Activated T-helper 1 cell treated with anti-CD3 and anti-CD28 coated beads, Interleukin-2, amount 50 U/mL, for 16 hours (primary cell): Measurements from ENCODE around the gene ABCA4.

Experiments
- DNase-seq, 2 donors: peaks; one replicate each; pipeline ENCODE4 v3.0.0-alpha.2; 2020; ENCODE audit warnings: low read depth in 1 of 2, low spot score in 1 of 2

The ABCA4 gene

GRCh38 chr1:94104776-94105580 lies 16.0 kb downstream of the ABCA4 start:
- no peak for DNase-seq

- no peak for DNase-seq
These were observed 16.7 kb downstream of the ABCA4 start for GRCh38 chr1:94104127-94104684.

DNA sequence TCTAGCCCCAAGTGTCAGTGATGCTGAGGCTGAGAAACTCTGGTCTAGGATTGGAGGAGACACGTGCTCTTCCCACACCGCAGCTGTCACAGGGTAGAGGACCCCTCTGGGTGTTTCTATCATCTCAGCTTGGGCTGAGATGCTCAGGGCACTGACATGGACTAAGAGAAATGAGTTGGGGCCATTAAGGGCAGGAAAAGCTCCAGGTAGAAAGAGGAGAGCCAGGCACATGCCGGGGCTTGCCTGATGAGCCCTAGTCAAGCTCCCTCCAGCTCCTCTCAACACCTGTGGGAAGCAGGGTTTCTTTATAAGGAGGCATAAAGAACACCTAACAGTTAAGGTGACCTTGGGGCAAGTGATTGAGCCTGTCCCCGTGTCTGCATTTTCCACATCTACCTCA lies 17.3 kb downstream of the ABCA4 start:
- DNase-seq = no peak

DNA sequence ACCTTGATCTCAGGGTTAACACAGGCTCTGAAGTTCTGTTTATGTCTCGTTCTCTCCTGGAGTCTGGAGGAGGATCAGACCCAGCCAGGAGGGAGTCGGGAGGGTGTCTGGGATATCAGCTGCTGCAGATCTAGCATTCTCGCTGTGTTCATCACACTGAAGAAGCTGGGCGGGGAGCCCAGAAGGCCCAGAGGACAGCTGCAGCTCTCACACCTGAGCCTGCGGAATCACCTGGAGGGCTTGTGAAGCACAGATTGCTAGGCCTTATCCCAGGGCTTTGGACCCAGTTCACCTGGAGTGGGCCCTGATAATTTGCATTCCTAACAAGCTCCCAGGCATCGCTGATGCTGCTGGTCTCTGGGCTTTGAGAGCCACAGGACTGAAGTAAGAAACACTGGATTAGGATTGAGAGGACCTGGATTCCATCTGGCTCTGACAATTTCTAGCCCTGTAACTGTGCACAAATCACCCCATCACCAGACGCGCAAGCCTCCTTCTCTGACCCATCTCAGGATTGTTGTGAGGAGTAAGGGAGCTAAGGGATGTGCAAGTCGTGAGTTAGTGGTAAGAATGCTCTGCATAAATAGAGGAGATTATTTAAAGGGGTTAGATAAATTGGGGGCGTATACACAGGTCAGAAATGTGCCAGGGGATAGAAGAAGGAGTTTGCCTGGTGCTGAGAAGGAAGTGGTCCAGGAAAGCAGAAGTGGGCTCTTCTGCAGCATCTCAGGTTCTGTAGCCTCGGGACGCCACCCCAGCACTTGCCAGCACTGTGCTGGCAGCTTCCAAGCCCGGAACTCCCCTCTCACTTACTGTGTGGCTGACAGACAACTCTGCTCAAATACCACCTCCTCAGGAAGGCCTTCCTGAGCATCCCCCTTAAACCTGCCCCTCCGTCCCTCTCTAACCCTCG lies 19.1 kb downstream of the ABCA4 start:
- no peak for DNase-seq

GRCh38 chr1:94100785-94101612 lies 19.9 kb downstream of the ABCA4 start:
- DNase-seq = no peak

GRCh38 chr1:94100129-94100784 lies 20.7 kb downstream of the ABCA4 start:
- no peak for DNase-seq

- DNase-seq = no peak
These were observed 21.6 kb downstream of the ABCA4 start for GRCh38 chr1:94099303-94099702.

GRCh38 chr1:94098585-94099111 lies 22.3 kb downstream of the ABCA4 start:
- DNase-seq = no peak

DNA sequence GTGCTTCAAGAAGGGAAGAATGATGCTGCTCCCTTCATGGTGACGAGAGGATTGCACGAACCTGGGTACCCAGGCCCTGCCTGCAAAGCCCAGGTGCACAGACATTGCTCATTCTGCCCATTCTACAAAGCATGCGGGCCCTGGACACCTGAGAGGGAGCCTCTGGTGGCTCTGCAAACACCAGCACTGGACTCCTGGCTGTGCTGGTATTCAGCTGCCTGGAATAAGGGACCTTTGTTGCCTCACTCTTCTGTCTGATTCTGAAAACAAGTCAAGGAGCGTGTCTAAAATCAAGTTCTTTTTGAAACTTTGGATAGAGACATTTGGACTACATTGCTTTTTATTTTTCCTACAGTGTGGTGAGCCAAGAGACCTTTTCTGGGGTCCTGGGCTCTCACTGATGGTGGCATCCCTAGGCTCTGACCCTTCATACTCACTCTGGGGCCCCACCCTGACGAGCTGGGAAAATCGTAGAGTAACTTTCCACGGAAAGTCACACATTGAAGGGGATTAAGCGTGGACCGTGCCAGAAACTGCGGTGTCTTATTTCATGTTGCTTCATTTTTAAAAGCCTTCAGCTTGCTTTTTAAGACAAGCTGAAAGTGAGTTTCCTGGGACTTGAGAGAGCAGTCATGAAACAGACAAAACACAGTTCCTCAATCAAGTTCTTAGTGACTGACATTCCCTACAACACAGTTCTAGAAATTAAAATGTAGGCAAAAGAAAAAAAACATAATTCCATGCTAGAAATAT lies 24.0 kb downstream of the ABCA4 start:
- no peak for DNase-seq

- DNase-seq = no peak
These were observed 25.0 kb downstream of the ABCA4 start for GRCh38 chr1:94095744-94096469.

DNA sequence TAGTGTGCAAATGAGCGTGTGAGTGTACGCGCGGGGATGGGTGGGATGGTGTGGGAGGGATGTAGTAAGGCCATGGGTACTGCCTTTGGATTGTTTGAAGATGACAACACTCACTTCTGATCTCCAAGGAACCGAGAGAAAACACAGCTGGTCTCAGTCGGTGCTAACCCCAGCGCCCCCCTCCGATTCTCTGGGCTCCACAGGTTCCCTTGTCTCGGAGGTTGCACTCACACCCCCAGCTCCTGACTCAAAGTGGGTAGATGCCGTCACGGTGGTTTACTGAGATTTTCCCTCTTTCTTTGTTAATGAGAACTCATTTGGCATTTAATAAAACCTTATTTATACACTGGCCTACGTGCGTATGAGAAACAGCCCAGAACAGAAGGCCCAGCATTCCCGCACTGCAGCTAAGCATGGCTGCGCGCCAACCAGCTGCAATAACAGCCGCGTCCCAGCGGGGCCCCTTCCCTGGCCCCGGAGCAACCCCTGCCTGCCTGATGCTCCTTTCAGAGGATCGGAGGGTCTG lies 25.8 kb downstream of the ABCA4 start:
- DNase-seq = no peak

- DNase-seq = no peak
These were observed 26.4 kb downstream of the ABCA4 start for GRCh38 chr1:94094469-94095111.

GRCh38 chr1:94093996-94094395 lies 27.0 kb downstream of the ABCA4 start:
- DNase-seq = no peak

DNA sequence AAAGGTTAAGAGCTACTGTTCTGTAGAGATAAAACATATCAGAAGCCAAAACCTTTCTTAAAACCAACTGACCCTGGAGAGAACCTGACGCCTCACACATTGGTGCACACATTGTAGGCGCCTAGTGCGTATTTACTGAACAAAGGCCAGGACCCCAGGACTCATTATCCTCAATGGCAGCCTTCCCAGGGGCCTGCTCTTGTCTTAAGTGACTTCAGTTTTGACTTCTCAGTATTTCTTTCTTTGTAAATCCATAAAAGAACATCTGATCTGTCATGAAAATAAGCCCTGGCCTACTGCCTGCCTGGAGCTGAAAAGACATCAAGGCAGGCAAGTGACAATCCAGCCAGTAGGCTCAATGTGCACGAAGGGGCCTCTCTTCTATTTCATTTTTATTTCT lies 27.6 kb downstream of the ABCA4 start:
- no peak for DNase-seq

- DNase-seq = no peak
These were observed 28.7 kb downstream of the ABCA4 start for GRCh38 chr1:94092210-94092613.

- DNase-seq = no peak
These were observed 30.2 kb downstream of the ABCA4 start for GRCh38 chr1:94090761-94091160.

DNA sequence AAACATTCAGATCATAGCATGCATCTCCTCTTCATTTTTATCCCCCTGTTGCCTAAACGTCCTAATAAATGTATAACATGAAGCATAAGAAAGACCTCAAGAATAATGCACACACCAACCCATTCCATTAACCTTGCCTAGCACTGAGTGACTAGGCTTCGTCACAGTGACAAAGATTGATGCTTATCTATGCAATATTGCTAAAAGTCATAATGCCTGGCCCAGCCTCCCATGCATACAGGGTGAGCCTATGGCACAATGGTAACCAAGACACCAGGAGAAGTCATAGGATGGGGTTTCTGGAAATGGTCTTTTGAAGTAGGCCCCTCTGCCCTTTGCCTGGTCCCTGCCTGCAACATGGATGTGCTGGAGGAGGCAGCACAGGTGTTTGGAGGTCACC lies 33.8 kb downstream of the ABCA4 start:
- no peak for DNase-seq

DNA sequence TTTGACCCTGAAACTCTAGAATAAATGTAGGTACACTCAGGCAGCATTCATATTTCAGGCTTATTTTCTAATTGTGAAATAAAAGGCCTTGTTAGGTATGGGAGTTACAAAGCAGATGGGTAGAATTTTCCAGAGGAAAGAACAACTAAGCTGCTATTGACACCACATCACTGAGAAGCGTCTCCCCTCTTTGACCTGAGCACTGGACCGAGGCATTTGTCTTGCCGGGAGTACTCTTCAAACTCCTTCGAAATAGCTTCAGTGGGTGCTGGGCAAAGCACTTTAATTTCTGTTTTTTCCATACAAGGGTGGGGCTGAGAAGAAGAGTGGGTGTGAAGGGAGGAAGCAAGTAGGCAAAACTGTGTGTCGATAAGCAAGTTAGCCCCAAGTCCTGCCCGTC lies 36.4 kb downstream of the ABCA4 start:
- no peak for DNase-seq
